HepG2 (cell line): Measurements from ENCODE around the gene GRAMD2A. TPM values are rescaled to one million over a fixed set of nuclear protein-coding genes. Genes with fewer than 3 reads are reported as not detected.

ENCODE experiments used
- AKNA ChIP-seq: sonication (generic); formaldehyde crosslinking; IDR thresholded peaks from 2 replicates; pipeline ENCODE4 v1.4.0; 2020; ENCODE audit warnings: missing genetic modification reagents, borderline replicate concordance
- E2F1 ChIP-seq: sonication (generic); formaldehyde crosslinking; IDR thresholded peaks from 2 replicates; pipeline ENCODE4 v1.5.0; 2020; ENCODE audit warnings: missing genetic modification reagents
- ELF1 ChIP-seq: sonication (generic); formaldehyde crosslinking; IDR thresholded peaks from 2 replicates; pipeline ENCODE4 v1.4.0; 2020; ENCODE audit warnings: missing genetic modification reagents
- ESRRA ChIP-seq: sonication (generic); formaldehyde crosslinking; IDR thresholded peaks from 2 replicates; pipeline ENCODE4 v1.5.1; 2020; ENCODE audit warnings: mild to moderate bottlenecking, low read depth, missing genetic modification reagents
- KAT2B ChIP-seq: fragments of 150-350 bp; IDR thresholded peaks from 2 replicates; pipeline ENCODE4 v1.6.1; 2014; ENCODE audit warnings: low read depth, low read length, borderline replicate concordance
- MXI1 ChIP-seq: IDR thresholded peaks from 3 replicates; pipeline ENCODE4 v1.6.1; 2012; ENCODE audit warnings: low read depth, low read length, inconsistent platforms, borderline replicate concordance
- NFIB ChIP-seq: sonication (generic); formaldehyde crosslinking; IDR thresholded peaks from 2 replicates; pipeline ENCODE4 v1.9.0; 2021; ENCODE audit warnings: missing genetic modification reagents, mild to moderate bottlenecking, borderline replicate concordance
- POLR2AphosphoS5 ChIP-seq: IDR thresholded peaks from 2 replicates; pipeline ENCODE4 v1.6.1; 2012; ENCODE audit warnings: low read depth, low read length
- SRSF1 ChIP-seq: fragments of 200-400 bp; formaldehyde crosslinking; optimal IDR thresholded peaks from 2 replicates; pipeline ENCODE3; 2017; ENCODE audit warnings: mild to moderate bottlenecking, low read depth, low read length, moderate library complexity
- SRSF4 ChIP-seq: fragments of 200-400 bp; formaldehyde crosslinking; IDR thresholded peaks from one replicate; pipeline ENCODE4 v1.6.1; 2018; ENCODE audit warnings: mild to moderate bottlenecking, low read depth, low read length, moderate library complexity; ENCODE audit not compliant: poor library complexity, severe bottlenecking
- TARDBP ChIP-seq: sonication (generic); formaldehyde crosslinking; IDR thresholded peaks from 2 replicates; pipeline ENCODE4 v1.8.0; 2022; ENCODE audit warnings: mild to moderate bottlenecking, missing genetic modification reagents
- TMF1 ChIP-seq: sonication (generic); formaldehyde crosslinking; IDR thresholded peaks from 2 replicates; pipeline ENCODE4 v1.8.1; 2022; ENCODE audit warnings: low read depth, missing genetic modification reagents
- ZNF331 ChIP-seq: sonication (generic); formaldehyde crosslinking; IDR thresholded peaks from 2 replicates; pipeline ENCODE4 v1.4.0; 2020; ENCODE audit warnings: missing genetic modification reagents
- ZNF724P ChIP-seq: sonication (generic); formaldehyde crosslinking; IDR thresholded peaks from 2 replicates; pipeline ENCODE4 v1.8.0; 2022; ENCODE audit warnings: missing genetic modification reagents, borderline replicate concordance
- polyA plus RNA-seq, 8 experiments: library from polyadenylated mRNA; depleted of rRNA in 3 of 8; stranded (reverse) in 7 of 8; unstranded in 1 of 8; fragments of >200 nt; fragmentation: Illumina TruSeq in 4 of 8; extraction: Trizol in 4 of 8; gene quantifications; 2 replicates each; pipeline versions ENCODE4 v1.2.1 to v1.2.3, GENCODE V29; 2011 to 2016; ENCODE audit warnings: low read depth in 4 of 8, missing spikeins in 1 of 8, mixed read lengths in 1 of 8; ENCODE audit not compliant: insufficient read depth in 1 of 8
- total RNA-seq, 5 experiments: library from RNA; depleted of rRNA; stranded (reverse); fragments of >200 nt; fragmentation: Illumina TruSeq; extraction: Trizol; gene quantifications; 2 replicates each; pipeline ENCODE4 v1.2.3, GENCODE V29; 2016; ENCODE audit warnings: low read depth in 1 of 5
- TF ChIP-seq, protein P1 (sequence below): sonication (generic); formaldehyde crosslinking; IDR thresholded peaks from 2 replicates; pipeline ENCODE4 v1.4.0; 2020; ENCODE audit warnings: missing genetic modification reagents
- TF ChIP-seq, protein P2 (sequence below): IDR thresholded peaks from 2 replicates; pipeline ENCODE4 v1.6.1; 2016; ENCODE audit warnings: missing compliant biosample characterization, missing genetic modification reagents, borderline replicate concordance

GRAMD2A gene
- total and polyA plus RNA-seq, 2 of the 13 experiments (the other 11 are each of a cell fraction or from before 2014, with no cell fraction given): 0.04 TPM; not detected in 1

DNA sequence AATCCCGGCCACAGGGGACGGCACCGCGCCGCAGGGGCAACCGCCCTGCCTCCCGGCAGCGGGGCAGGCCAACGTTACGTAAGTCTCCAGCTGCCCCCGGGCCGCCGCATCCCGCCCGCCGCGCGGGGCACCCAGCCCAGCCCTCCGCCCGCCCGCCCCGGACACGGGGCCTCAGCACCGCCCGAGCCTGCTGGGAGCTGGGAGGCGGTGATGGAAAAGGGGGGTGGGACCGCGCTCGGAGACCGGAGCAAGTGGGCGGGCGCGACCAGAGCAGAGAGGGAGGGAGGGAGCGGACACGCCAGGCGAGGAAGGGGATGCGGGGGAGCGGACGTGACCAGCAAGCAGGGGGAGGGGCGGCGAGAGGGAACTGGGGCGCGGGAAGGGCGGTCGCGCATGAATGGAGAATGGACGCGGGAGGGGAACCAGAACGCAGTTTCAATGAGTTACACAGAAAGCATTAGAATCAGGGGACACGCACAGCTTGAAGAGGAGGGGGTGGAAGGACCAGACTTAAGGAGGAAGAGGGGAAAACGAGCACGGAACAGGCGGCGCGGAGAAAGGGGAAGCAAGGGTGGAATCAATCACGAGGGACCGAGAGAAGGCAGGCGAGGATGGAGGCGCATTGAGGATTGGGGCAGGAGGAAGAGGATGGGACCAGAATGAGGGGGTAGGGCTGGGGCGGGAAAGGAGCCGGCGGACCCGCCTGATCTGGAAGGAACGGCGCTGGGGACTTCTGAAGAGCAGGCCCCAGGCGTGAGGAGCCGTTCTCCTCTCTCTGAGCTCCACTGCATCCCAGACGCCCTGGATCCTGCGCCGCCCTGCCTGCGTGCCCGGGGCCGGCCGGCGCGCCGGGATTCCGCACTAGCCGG lies 32.8 kb upstream of the GRAMD2A start (continued):
- TF ChIP-seq ZNF331 (no peak), TMF1 (CRISPR knock-in tag) (0 out of 2 replicates have a peak, but pooled peaks have one; percentile 10), ESRRA (CRISPR knock-in tag) (no peak), E2F1 (no peak), SRSF1 (no peak), ELF1 (CRISPR knock-in tag) (0 out of 2 replicates have a peak, but pooled peaks have one; percentile 28), ZNF724P (CRISPR knock-in tag) (no peak), MXI1 (no peak; the same call in 2 of the 3 replicates), AKNA (CRISPR knock-in tag) (no peak), POLR2AphosphoS5 (peak; percentile 54; the same call in 1 of the 2 replicates), NFIB (CRISPR knock-in tag) (no peak), SRSF4 (no peak), KAT2B (no peak), TARDBP (CRISPR knock-in tag) (peak; percentile 45; the same call in 1 of the 2 replicates)
- TF ChIP-seq, protein P1, sequence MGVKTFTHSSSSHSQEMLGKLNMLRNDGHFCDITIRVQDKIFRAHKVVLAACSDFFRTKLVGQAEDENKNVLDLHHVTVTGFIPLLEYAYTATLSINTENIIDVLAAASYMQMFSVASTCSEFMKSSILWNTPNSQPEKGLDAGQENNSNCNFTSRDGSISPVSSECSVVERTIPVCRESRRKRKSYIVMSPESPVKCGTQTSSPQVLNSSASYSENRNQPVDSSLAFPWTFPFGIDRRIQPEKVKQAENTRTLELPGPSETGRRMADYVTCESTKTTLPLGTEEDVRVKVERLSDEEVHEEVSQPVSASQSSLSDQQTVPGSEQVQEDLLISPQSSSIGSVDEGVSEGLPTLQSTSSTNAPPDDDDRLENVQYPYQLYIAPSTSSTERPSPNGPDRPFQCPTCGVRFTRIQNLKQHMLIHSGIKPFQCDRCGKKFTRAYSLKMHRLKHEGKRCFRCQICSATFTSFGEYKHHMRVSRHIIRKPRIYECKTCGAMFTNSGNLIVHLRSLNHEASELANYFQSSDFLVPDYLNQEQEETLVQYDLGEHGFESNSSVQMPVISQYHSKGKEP (CRISPR knock-in tag): no peak
- TF ChIP-seq, protein P2, sequence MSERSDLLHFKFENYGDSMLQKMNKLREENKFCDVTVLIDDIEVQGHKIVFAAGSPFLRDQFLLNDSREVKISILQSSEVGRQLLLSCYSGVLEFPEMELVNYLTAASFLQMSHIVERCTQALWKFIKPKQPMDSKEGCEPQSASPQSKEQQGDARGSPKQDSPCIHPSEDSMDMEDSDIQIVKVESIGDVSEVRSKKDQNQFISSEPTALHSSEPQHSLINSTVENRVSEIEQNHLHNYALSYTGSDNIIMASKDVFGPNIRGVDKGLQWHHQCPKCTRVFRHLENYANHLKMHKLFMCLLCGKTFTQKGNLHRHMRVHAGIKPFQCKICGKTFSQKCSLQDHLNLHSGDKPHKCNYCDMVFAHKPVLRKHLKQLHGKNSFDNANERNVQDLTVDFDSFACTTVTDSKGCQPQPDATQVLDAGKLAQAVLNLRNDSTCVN (CRISPR knock-in tag): no peak
